KMS-11 (cell line): ENCODE results near the gene P2RY14.
A peak's percentile ranks its signal among the peaks of the same experiment; 100 is the strongest.
"Not testable (repeated sequence)": the region's sequence is repeated elsewhere in the genome, so short reads cannot be mapped to it uniquely, and the experiment has no call there.

Experiments
- H2AFZ ChIP-seq: fragments of 200-600 bp; sonication (generic); 2 replicates; pipeline ENCODE4 v1.6.1; 2016; ENCODE audit warnings: antibody characterized with exemption, mixed run types, low read depth
- H3K27ac ChIP-seq: fragments of 200-600 bp; sonication (generic); 2 replicates; pipeline ENCODE4 v1.6.1; 2016; ENCODE audit warnings: mild to moderate bottlenecking, mixed run types
- H3K27me3 ChIP-seq: fragments of 200-600 bp; sonication (generic); 2 replicates; pipeline ENCODE4 v1.6.1; 2017; ENCODE audit warnings: mild to moderate bottlenecking, low read depth, mixed run types, moderate library complexity; ENCODE audit not compliant: insufficient read depth
- H3K36me3 ChIP-seq: fragments of 200-600 bp; sonication (generic); 2 replicates; pipeline ENCODE4 v1.6.1; 2017; ENCODE audit warnings: mild to moderate bottlenecking, mixed run types; ENCODE audit not compliant: insufficient read depth
- H3K4me1 ChIP-seq: fragments of 200-600 bp; sonication (generic); 2 replicates; pipeline ENCODE4 v1.6.1; 2016; ENCODE audit warnings: mild to moderate bottlenecking, low read depth, mixed run types; ENCODE audit not compliant: poor library complexity, severe bottlenecking
- H3K4me2 ChIP-seq: fragments of 200-600 bp; sonication (generic); 2 replicates; pipeline ENCODE4 v1.7.0; 2016; ENCODE audit warnings: mild to moderate bottlenecking, mixed run types
- H3K4me3 ChIP-seq: fragments of 200-600 bp; sonication (generic); IDR thresholded peaks from 2 replicates; pipeline ENCODE4 v1.6.1; 2017; ENCODE audit warnings: low read depth, low read length, mixed read lengths; ENCODE audit not compliant: insufficient read depth
- H3K79me2 ChIP-seq: fragments of 200-600 bp; sonication (generic); 2 replicates; pipeline ENCODE4 v1.6.1; 2016; ENCODE audit warnings: low read depth, mixed run types; ENCODE audit not compliant: insufficient read depth
- H3K9ac ChIP-seq: fragments of 200-600 bp; sonication (generic); 2 replicates; pipeline ENCODE4 v1.6.1; 2016; ENCODE audit warnings: mild to moderate bottlenecking, mixed run types
- H4K20me1 ChIP-seq: fragments of 200-600 bp; sonication (generic); 2 replicates; pipeline ENCODE4 v1.6.1; 2016; ENCODE audit warnings: mild to moderate bottlenecking, mixed run types; ENCODE audit not compliant: insufficient read depth
- TF ChIP-seq, protein P1 (sequence below): fragments of 200-600 bp; sonication (generic); conservative IDR thresholded peaks from 2 replicates; pipeline ENCODE4 v1.6.1; 2017; ENCODE audit warnings: low read depth, mild to moderate bottlenecking, antibody characterized with exemption, low read length, moderate library complexity, mixed read lengths

Gene P2RY14

GRCh38 chr3:151174351-151174750 is 104.0 kb downstream of the P2RY14 start:
- Histone ChIP-seq H3K9ac (no peak overlapping the region), H3K27ac (no peak overlapping the region)

GRCh38 chr3:151171145-151171757 is 107.1 kb downstream of the P2RY14 start:
- H4K20me1 ChIP-seq: no peaks in the 10 kb centered on the region
- H3K27ac ChIP-seq: no peak overlapping the region
- TF ChIP-seq, protein P1, sequence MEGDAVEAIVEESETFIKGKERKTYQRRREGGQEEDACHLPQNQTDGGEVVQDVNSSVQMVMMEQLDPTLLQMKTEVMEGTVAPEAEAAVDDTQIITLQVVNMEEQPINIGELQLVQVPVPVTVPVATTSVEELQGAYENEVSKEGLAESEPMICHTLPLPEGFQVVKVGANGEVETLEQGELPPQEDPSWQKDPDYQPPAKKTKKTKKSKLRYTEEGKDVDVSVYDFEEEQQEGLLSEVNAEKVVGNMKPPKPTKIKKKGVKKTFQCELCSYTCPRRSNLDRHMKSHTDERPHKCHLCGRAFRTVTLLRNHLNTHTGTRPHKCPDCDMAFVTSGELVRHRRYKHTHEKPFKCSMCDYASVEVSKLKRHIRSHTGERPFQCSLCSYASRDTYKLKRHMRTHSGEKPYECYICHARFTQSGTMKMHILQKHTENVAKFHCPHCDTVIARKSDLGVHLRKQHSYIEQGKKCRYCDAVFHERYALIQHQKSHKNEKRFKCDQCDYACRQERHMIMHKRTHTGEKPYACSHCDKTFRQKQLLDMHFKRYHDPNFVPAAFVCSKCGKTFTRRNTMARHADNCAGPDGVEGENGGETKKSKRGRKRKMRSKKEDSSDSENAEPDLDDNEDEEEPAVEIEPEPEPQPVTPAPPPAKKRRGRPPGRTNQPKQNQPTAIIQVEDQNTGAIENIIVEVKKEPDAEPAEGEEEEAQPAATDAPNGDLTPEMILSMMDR: no peak
- H3K4me3 ChIP-seq: no peak overlapping the region
- H3K36me3 ChIP-seq: no peaks in the 10 kb centered on the region
- no peaks in the 10 kb centered on the region for H3K27me3 ChIP-seq
- no peaks in the 10 kb centered on the region for H3K79me2 ChIP-seq
- peak overlapping the region; percentile 52 for H3K4me2 ChIP-seq
- no peak overlapping the region for H3K9ac ChIP-seq
- H3K4me1 ChIP-seq: peaks cover 44% of the 10 kb centered on the region
- H2AFZ ChIP-seq: no peak overlapping the region

More at GRCh38 chr3:151174351-151174750, 104.0 kb downstream of the P2RY14 start:
- H3K36me3 ChIP-seq: no peaks in the 10 kb centered on the region
- H4K20me1 ChIP-seq: no peaks in the 10 kb centered on the region
- H3K27me3 ChIP-seq: no peaks in the 10 kb centered on the region
- no peak overlapping the region for H3K4me2 ChIP-seq
- no peak overlapping the region for H3K4me3 ChIP-seq
- H3K79me2 ChIP-seq: no peaks in the 10 kb centered on the region
- peaks cover 31% of the 10 kb centered on the region for H3K4me1 ChIP-seq
- TF ChIP-seq, protein P1: no peak
- no peak overlapping the region for H2AFZ ChIP-seq

- not testable (repeated sequence) for H2AFZ ChIP-seq, H3K9ac ChIP-seq, H3K27me3 ChIP-seq, H3K79me2 ChIP-seq, H4K20me1 ChIP-seq, H3K4me3 ChIP-seq, H3K36me3 ChIP-seq
- Histone ChIP-seq H3K4me2 (peak overlapping the region; percentile 52), H3K27ac (peak overlapping the region; percentile 6; the same call in 1 of the 2 replicates), H3K4me1 (peaks cover 44% of the 10 kb centered on the region)
Observed at GRCh38 chr3:151169948-151170679, 108.2 kb downstream of the P2RY14 start.

DNA sequence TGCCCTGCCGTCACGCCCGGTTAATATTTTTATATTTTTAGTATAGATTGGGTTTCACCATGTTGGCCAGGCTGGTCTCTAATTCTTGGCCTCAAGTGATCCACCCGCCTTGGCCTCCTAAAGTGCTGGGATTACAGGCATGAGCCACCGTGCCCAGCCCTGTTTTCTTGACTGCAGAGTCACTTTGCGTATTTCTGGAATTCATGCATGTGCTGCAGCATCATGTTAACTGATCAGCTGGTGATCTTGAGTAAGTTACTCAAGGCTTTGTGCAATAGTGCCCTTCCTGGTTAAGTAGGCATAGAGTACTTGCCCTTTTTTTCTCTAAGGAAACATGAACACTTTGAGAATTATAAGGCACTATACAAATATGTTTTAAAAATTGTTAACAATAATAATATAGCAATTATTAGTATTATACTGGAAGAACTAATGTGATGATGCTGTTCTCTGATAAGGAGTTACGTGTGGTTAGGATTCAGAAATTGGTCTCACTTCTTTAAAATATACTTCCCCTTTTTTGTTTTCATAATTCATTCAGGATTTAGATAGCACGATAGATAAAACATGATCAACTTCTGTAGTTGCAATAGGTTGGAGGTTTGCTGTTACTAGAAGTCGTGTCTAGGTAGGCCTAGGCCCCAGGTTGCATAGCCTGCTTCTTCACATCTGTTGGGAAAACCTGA is 108.9 kb downstream of the P2RY14 start:
- H3K27me3 ChIP-seq: no peaks in the 10 kb centered on the region
- H2AFZ ChIP-seq: no peak overlapping the region
- no peak overlapping the region for H3K4me3 ChIP-seq
- TF ChIP-seq, protein P1: no peak
- peak overlapping the region; percentile 52 for H3K4me2 ChIP-seq
- H3K36me3 ChIP-seq: no peaks in the 10 kb centered on the region
- H4K20me1 ChIP-seq: no peaks in the 10 kb centered on the region
- peak overlapping the region; percentile 6; the same call in 1 of the 2 replicates for H3K27ac ChIP-seq
- no peaks in the 10 kb centered on the region for H3K79me2 ChIP-seq
- H3K4me1 ChIP-seq: peaks cover 44% of the 10 kb centered on the region
- H3K9ac ChIP-seq: no peak overlapping the region
